Mesenchymal stem cell (in vitro differentiated cells and primary cell): ENCODE results near the gene TENT5A.

Experiments
- DNase-seq: peaks from one replicate; pipeline ENCODE4 v3.0.0-alpha.2; 2013
- H2AFZ ChIP-seq: one replicate; pipeline ENCODE4 v1.6.1; 2013; ENCODE audit warnings: low read depth, mild to moderate bottlenecking, control low read depth, inconsistent platforms, low read length, moderate library complexity
- H2AK5ac ChIP-seq: 2 replicates; pipeline ENCODE4 v1.6.1; 2013; ENCODE audit warnings: low read length, moderate library complexity, mild to moderate bottlenecking, inconsistent platforms; ENCODE audit not compliant: severe bottlenecking
- H2BK120ac ChIP-seq: one replicate; pipeline ENCODE4 v1.6.1; 2013; ENCODE audit warnings: low read depth, mild to moderate bottlenecking, inconsistent platforms, low read length, moderate library complexity
- H2BK12ac ChIP-seq, 2 experiments: one replicate each; pipeline ENCODE4 v1.6.1; 2013; ENCODE audit warnings: inconsistent platforms in 2 of 2, low read length in 2 of 2, mild to moderate bottlenecking in 2 of 2, moderate library complexity in 2 of 2, control low read depth in 1 of 2
- H2BK15ac ChIP-seq: one replicate; pipeline ENCODE4 v1.6.1; 2013; ENCODE audit warnings: mild to moderate bottlenecking, low read depth, inconsistent platforms; ENCODE audit not compliant: poor library complexity, severe bottlenecking
- H2BK5ac ChIP-seq: 2 replicates; pipeline ENCODE4 v1.6.1; 2013; ENCODE audit warnings: low read depth, mild to moderate bottlenecking, low read length, control low read depth, inconsistent platforms; ENCODE audit not compliant: poor library complexity, severe bottlenecking
- H3K14ac ChIP-seq, 2 experiments: one replicate each; pipeline ENCODE4 v1.6.1; 2013; ENCODE audit warnings: inconsistent platforms in 2 of 2, low read length in 2 of 2, control low read depth in 1 of 2, mild to moderate bottlenecking in 1 of 2, moderate library complexity in 1 of 2
- H3K18ac ChIP-seq, 2 experiments: one replicate each; pipeline ENCODE4 v1.6.1; 2013; ENCODE audit warnings: inconsistent platforms in 2 of 2, low read length in 2 of 2, control low read depth in 1 of 2, low read depth in 1 of 2, mild to moderate bottlenecking in 1 of 2
- H3K23ac ChIP-seq, 2 experiments: one replicate each; pipeline ENCODE4 v1.6.1; 2013; ENCODE audit warnings: inconsistent platforms in 2 of 2, low read length in 2 of 2, mild to moderate bottlenecking in 2 of 2, moderate library complexity in 2 of 2, control low read depth in 1 of 2
- H3K27ac ChIP-seq: 2 replicates; pipeline ENCODE4 v1.5.1; 2013; ENCODE audit warnings: mild to moderate bottlenecking, moderate library complexity, low read length, control low read depth, inconsistent platforms; ENCODE audit not compliant: poor library complexity, severe bottlenecking
- H3K27me3 ChIP-seq, 2 experiments: 2 replicates each; pipeline versions ENCODE4 v1.6.1 to v1.7.0; 2013; ENCODE audit warnings: low read length in 2 of 2, mild to moderate bottlenecking in 2 of 2, moderate library complexity in 2 of 2, control low read depth in 1 of 2, inconsistent platforms in 1 of 2; ENCODE audit not compliant: control insufficient read depth in 1 of 2, insufficient read depth in 1 of 2
- H3K36me3 ChIP-seq, 2 experiments: 2 replicates each; pipeline versions ENCODE4 v1.6.1 to v1.7.0; 2013; ENCODE audit warnings: low read length in 2 of 2, control low read depth in 1 of 2, inconsistent platforms in 1 of 2, low read depth in 1 of 2, mild to moderate bottlenecking in 1 of 2; ENCODE audit not compliant: insufficient read depth in 2 of 2, control insufficient read depth in 1 of 2
- H3K4ac ChIP-seq, 2 experiments: one replicate each; pipeline ENCODE4 v1.6.1; 2013; ENCODE audit warnings: inconsistent platforms in 2 of 2, low read length in 2 of 2, mild to moderate bottlenecking in 2 of 2, moderate library complexity in 2 of 2, control low read depth in 1 of 2, low read depth in 1 of 2
- H3K4me1 ChIP-seq: 2 replicates; pipeline ENCODE4 v1.6.1; 2013; ENCODE audit warnings: low read depth, low read length, control low read depth; ENCODE audit not compliant: control insufficient read depth, insufficient read depth
- H3K4me2 ChIP-seq: 2 replicates; pipeline ENCODE4 v1.6.1; 2013; ENCODE audit warnings: low read length, mild to moderate bottlenecking, inconsistent platforms; ENCODE audit not compliant: poor library complexity, severe bottlenecking
- H3K4me3 ChIP-seq, 2 experiments: 2 replicates each; pipeline versions ENCODE4 v1.5.1 to v1.7.0; 2013; ENCODE audit warnings: low read length in 2 of 2, mild to moderate bottlenecking in 2 of 2, control low read depth in 1 of 2, low read depth in 1 of 2; ENCODE audit not compliant: insufficient read depth in 1 of 2
- H3K79me1 ChIP-seq: replicated peaks from 2 replicates; pipeline ENCODE4 v1.6.1; 2013; ENCODE audit warnings: mild to moderate bottlenecking, control low read depth, low read length, inconsistent platforms; ENCODE audit not compliant: poor library complexity, severe bottlenecking
- H3K9ac ChIP-seq: 2 replicates; pipeline ENCODE4 v1.7.0; 2013; ENCODE audit warnings: mild to moderate bottlenecking, low read length, moderate library complexity
- H3K9me3 ChIP-seq: 2 replicates; pipeline ENCODE4 v1.7.0; 2013; ENCODE audit warnings: mild to moderate bottlenecking, low read length; ENCODE audit not compliant: control insufficient read depth
- H4K8ac ChIP-seq: one replicate; pipeline ENCODE4 v1.6.1; 2013; ENCODE audit warnings: inconsistent platforms, mild to moderate bottlenecking, low read length, moderate library complexity
- H4K91ac ChIP-seq: one replicate; pipeline ENCODE4 v1.6.1; 2013; ENCODE audit warnings: mild to moderate bottlenecking, low read length, inconsistent platforms
- WGBS: methylation state at CpG from one replicate; pipeline ENCODE4 v1.1.7; 2013; ENCODE audit warnings: mixed read lengths; 5-methylcytosine and 5-hydroxymethylcytosine counted together

The TENT5A gene

GRCh38 chr6:81756690-81757089, 4.2 kb upstream of the TENT5A start:
- Histone ChIP-seq H3K4me3 (no peak overlapping the region), H2BK5ac (no peak overlapping the region), H3K18ac (no peak overlapping the region), H2BK120ac (peak overlapping the region; percentile 49), H3K14ac (no peak overlapping the region), H3K27ac (no peak overlapping the region), H2AFZ (no peak overlapping the region), H3K27me3 (no peaks in the 10 kb centered on the region), H4K8ac (no peak overlapping the region), H3K9me3 (no peaks in the 10 kb centered on the region), H2BK12ac (peak overlapping the region; percentile 2 to 84), H3K9ac (no peak overlapping the region), H2AK5ac (no peak overlapping the region), H3K4me1 (peaks cover 7% of the 10 kb centered on the region), H3K4me2 (no peak overlapping the region), H3K36me3 (no peaks in the 10 kb centered on the region), H3K4ac (no peak overlapping the region), H4K91ac (peak overlapping the region; percentile 68), H3K23ac (no peak overlapping the region), H2BK15ac (no peak overlapping the region), H3K79me1 (peaks cover under 1% of the 10 kb centered on the region)
- WGBS = 65% methylated on average over 1 of the region's 1 CpG
- DNase-seq = no peak

GRCh38 chr6:81755551-81755950, 3.1 kb upstream of the TENT5A start:
- H4K91ac ChIP-seq = peak overlapping the region; percentile 89
- peaks cover 7% of the 10 kb centered on the region for H3K79me1 ChIP-seq
- peak overlapping the region; percentile 78 for H2BK15ac ChIP-seq
- H3K27me3 ChIP-seq = no peaks in the 10 kb centered on the region
- no peak overlapping the region for H2AFZ ChIP-seq
- H3K4ac ChIP-seq = no peak overlapping the region
- H3K23ac ChIP-seq = no peak overlapping the region
- no peak overlapping the region for H2BK120ac ChIP-seq
- peak overlapping the region in 1 of 2 experiments; percentile 33 for H2BK12ac ChIP-seq
- peak overlapping the region in 1 of 2 experiments; percentile 26 for H3K4me3 ChIP-seq
- H3K36me3 ChIP-seq = no peaks in the 10 kb centered on the region
- no peak for DNase-seq
- no peak overlapping the region for H3K4me2 ChIP-seq
- H4K8ac ChIP-seq = peak overlapping the region; percentile 22
- H3K9ac ChIP-seq = no peak overlapping the region
- peak overlapping the region; percentile 26 for H2BK5ac ChIP-seq
- no peak overlapping the region for H3K14ac ChIP-seq
- WGBS = 97% methylated on average over 3 of the region's 3 CpGs
- peaks cover 10% of the 10 kb centered on the region for H3K4me1 ChIP-seq
- H3K27ac ChIP-seq = no peak overlapping the region
- H3K18ac ChIP-seq = peak overlapping the region; percentile 25 to 66
- no peaks in the 10 kb centered on the region for H3K9me3 ChIP-seq
- no peak overlapping the region for H2AK5ac ChIP-seq

DNA sequence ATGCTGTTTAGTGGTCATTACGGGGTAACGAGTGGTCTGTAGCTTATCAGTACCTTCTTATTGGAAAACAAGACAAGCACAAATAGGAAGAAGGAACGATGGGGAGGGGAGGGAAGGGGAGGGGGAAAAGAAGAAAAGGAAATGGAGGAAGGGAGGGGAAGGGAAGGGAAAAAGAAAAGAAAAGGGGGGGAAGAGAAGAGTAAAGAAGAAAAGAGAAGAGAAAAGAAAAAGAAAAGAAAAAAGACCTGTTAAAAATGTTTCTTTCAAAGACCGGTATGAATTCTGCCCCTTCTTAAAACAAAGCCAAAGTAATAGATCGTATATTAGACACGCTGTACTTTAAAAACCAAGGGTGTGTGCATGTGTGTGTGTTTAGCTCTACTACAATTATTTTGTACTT, 2.4 kb upstream of the TENT5A start:
- Histone ChIP-seq H3K4me3 (no peak overlapping the region), H3K4me1 (peaks cover 10% of the 10 kb centered on the region), H3K4ac (no peak overlapping the region), H3K4me2 (no peak overlapping the region), H3K23ac (no peak overlapping the region), H3K9ac (no peak overlapping the region), H2BK15ac (no peak overlapping the region), H3K79me1 (peaks cover 7% of the 10 kb centered on the region), H3K27me3 (no peaks in the 10 kb centered on the region), H3K9me3 (no peaks in the 10 kb centered on the region), H3K18ac (no peak overlapping the region), H2BK5ac (no peak overlapping the region), H2BK12ac (no peak overlapping the region), H2BK120ac (no peak overlapping the region), H3K27ac (no peak overlapping the region), H4K8ac (no peak overlapping the region), H4K91ac (no peak overlapping the region), H2AK5ac (no peak overlapping the region), H2AFZ (no peak overlapping the region), H3K14ac (no peak overlapping the region), H3K36me3 (peaks cover 0 to 3% of the 10 kb centered on the region in 2 experiments)
- DNase-seq = no peak
- 81% methylated on average over 3 of the region's 6 CpGs for WGBS

DNA sequence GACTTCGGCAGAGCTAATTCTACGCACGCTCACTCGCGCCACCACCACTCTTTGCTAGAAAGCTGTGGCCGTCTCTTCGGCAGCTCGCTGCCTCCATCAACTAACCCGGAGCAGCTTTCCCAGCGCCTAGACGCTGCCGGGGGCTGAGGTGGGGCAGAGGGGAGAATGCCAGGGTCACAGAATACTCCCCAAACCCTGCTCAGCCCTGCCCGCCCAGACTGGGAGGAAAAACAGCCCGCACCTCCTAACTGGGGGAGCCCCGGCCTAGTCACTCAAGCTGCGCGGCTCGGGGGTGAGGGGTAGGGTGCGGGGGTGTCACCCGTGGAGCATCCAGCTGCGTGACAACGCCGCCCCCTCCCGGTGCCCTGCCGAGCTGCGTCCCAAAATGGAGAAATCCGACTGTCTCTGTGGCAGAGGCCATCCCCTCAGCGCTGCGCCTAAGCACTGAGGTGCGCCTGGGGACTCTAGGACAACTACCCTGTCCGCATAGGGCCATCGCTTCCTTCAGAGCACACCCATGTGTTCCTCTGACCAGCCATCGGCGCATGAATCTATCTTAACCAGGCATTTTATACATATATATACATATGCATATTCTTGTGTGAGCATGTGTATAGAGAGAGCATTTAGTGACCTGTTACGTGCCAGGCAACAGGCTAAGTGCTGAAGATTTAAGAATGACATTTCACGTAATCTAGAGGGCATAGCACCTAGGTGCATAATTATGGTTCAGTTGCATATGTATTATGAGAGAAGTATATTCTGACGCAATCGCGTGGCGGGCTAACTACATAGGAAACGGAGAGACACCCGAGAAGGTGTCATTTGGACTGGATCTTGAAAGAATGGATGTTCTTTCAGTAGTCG, 1.5 kb upstream of the TENT5A start:
- H2BK120ac ChIP-seq = no peak overlapping the region
- peaks cover 10% of the 10 kb centered on the region for H3K4me1 ChIP-seq
- H2BK5ac ChIP-seq = no peak overlapping the region
- peak overlapping the region; percentile 64 for H4K91ac ChIP-seq
- H3K4me2 ChIP-seq = peak overlapping the region; percentile 76
- H3K27ac ChIP-seq = peak overlapping the region; percentile 50
- peak overlapping the region; percentile 52 to 58 for H3K4ac ChIP-seq
- peak overlapping the region; percentile 48 for H2AFZ ChIP-seq
- peaks cover 0 to 12% of the 10 kb centered on the region in 2 experiments for H3K36me3 ChIP-seq
- H3K18ac ChIP-seq = peak overlapping the region; percentile 54 to 79
- peak overlapping the region; percentile 65 to 97 for H3K4me3 ChIP-seq
- no peak overlapping the region for H3K23ac ChIP-seq
- no peaks in the 10 kb centered on the region for H3K9me3 ChIP-seq
- DNase-seq = peak; percentile 70
- 38% methylated on average over 30 of the region's 43 CpGs for WGBS
- H3K79me1 ChIP-seq = peaks cover 7% of the 10 kb centered on the region
- H3K27me3 ChIP-seq = no peaks in the 10 kb centered on the region
- H2BK15ac ChIP-seq = peak overlapping the region; percentile 60
- no peak overlapping the region for H2AK5ac ChIP-seq
- peak overlapping the region; percentile 86 for H4K8ac ChIP-seq
- H3K14ac ChIP-seq = peak overlapping the region in 1 of 2 experiments; percentile 2
- H3K9ac ChIP-seq = peak overlapping the region; percentile 95
- peak overlapping the region in 1 of 2 experiments; percentile 66 for H2BK12ac ChIP-seq
